ENCODE measurements around the gene EP400. TPM values are rescaled to one million over a fixed set of nuclear protein-coding genes. Genes with fewer than 3 reads are reported as not detected.

Gene EP400
- total RNA-seq, 1 experiment from 2014 or later: 61.7 TPM

GRCh38 chr12:132044661-132045412 lies 95.1 kb downstream of the EP400 start:
- WGBS (ENCODE audit: extremely low coverage, insufficient read length, low lambda C conversion rate): no CpG with 5 or more reads among the region's 29 CpGs
- Histone ChIP-seq H3K9ac (ENCODE audit: extremely low read depth, insufficient read length, low read length) (no peak overlapping the region), H2BK12ac (ENCODE audit: insufficient read length, low read depth, low read length) (no peak overlapping the region), H3K4me1 (ENCODE audit: insufficient read depth, low read length) (peaks cover 9% of the 10 kb centered on the region; the same call in 1 of the 2 replicates), H4K5ac (ENCODE audit: insufficient read length, low read depth, low read length) (no peak overlapping the region), H3K56ac (ENCODE audit: insufficient read length, low read depth, low read length) (no peak overlapping the region), H4K8ac (replicated peaks; ENCODE audit: insufficient read length, low read depth, low read length) (no peak overlapping the region), H2AK5ac (ENCODE audit: insufficient read length, low read length) (no peak overlapping the region), H3K23me2 (ENCODE audit: insufficient read length, low read depth, low read length, poor library complexity, severe bottlenecking) (no peaks in the 10 kb centered on the region), H3K23ac (ENCODE audit: insufficient read length, low read depth, low read length) (no peak overlapping the region), H3K9me3 (ENCODE audit: control insufficient read depth, low read depth, low read length) (no peaks in the 10 kb centered on the region), H3K27me3 (ENCODE audit: insufficient read depth, low read length) (no peaks in the 10 kb centered on the region), H3K14ac (ENCODE audit: insufficient read depth, low read length) (no peak overlapping the region), H4K20me1 (ENCODE audit: control insufficient read depth, insufficient read depth, insufficient read length) (no peaks in the 10 kb centered on the region), H3K4me2 (ENCODE audit: insufficient read depth, insufficient read length, low read length) (no peak overlapping the region), H2AFZ (ENCODE audit: low read length) (no peak overlapping the region), H3K79me1 (ENCODE audit: insufficient read depth, low read depth, low read length, poor library complexity, severe bottlenecking) (no peaks in the 10 kb centered on the region), H3K4ac (ENCODE audit: low read depth, low read length) (no peak overlapping the region), H2BK120ac (ENCODE audit: low read depth, low read length, poor library complexity, severe bottlenecking) (no peak overlapping the region), H2BK5ac (ENCODE audit: insufficient read length, low read length) (no peak overlapping the region), H3K27ac (ENCODE audit: insufficient read length, low read depth, low read length) (no peak overlapping the region), H3T11ph (ENCODE audit: low read length) (no peak overlapping the region), H4K91ac (ENCODE audit: insufficient read length, low read depth, low read length) (no peak overlapping the region), H2BK15ac (ENCODE audit: low read depth, low read length) (no peak overlapping the region), H2BK20ac (ENCODE audit: low read depth, low read length, poor library complexity, severe bottlenecking) (no peak overlapping the region), H3K79me2 (ENCODE audit: insufficient read depth, low read length) (peaks cover 5% of the 10 kb centered on the region), H3K18ac (ENCODE audit: insufficient read length, low read depth, low read length) (no peak overlapping the region)
- Mint-ChIP-seq H3K27me3 (ENCODE audit: low read depth) (no peaks in the 10 kb centered on the region), H3K27ac (no peak overlapping the region; a peak in 1 of 7 replicates), H3K4me3 (no peak overlapping the region), H3K36me3 (ENCODE audit: insufficient read depth in 1 of 3, low read depth in 3 of 3) (peaks cover 43 to 70% (median 62%) of the 10 kb centered on the region in 3 experiments), H3K4me1 (peaks cover 20 to 29% of the 10 kb centered on the region in 2 experiments), H3K9me3 (no peaks in the 10 kb centered on the region)
- DNase-seq: no peak
- TF ChIP-seq CTCF (conservative IDR thresholded peaks at IDR 0.05): no peak
